Stomach (tissue), 9 donors: ENCODE results near the gene RIN3. TPM values are rescaled to one million over a fixed set of nuclear protein-coding genes. Genes with fewer than 3 reads are reported as not detected.
A peak's percentile ranks its signal among the peaks of the same experiment; 100 is the strongest.

Source experiments
- DNase-seq, 2 donors: peaks; one replicate each; pipeline versions ENCODE4 v3.0.0 to v3.0.0-alpha.2; 2013 to 2019
- H3K27ac ChIP-seq, 5 donors: fragments of 200-600 bp in 4 of 5; sonication (generic) in 4 of 5; one replicate each; pipeline ENCODE4 v1.5.1; 2013 to 2019; ENCODE audit warnings: mild to moderate bottlenecking in 1 of 5, moderate library complexity in 1 of 5
- H3K27me3 ChIP-seq, 3 donors: fragments of 200-600 bp; sonication (generic); one replicate each; pipeline ENCODE4 v1.5.1; 2017 to 2019; ENCODE audit warnings: mixed run types in 1 of 3
- H3K36me3 ChIP-seq, 4 donors: fragments of 200-600 bp; sonication (generic); 1 replicate in 3 of 4; 2 replicates in 1 of 4; pipeline ENCODE4 v1.5.1; 2016 to 2019
- H3K4me1 ChIP-seq, 4 donors: fragments of 200-600 bp; sonication (generic); one replicate each; pipeline ENCODE4 v1.5.1; 2016 to 2019
- H3K4me3 ChIP-seq, 4 donors: fragments of 200-600 bp; sonication (generic) in 3 of 4; one replicate each; pipeline ENCODE4 v1.5.1; 2016 to 2019; ENCODE audit warnings: mild to moderate bottlenecking in 1 of 4
- H3K9me3 ChIP-seq, 4 donors: fragments of 200-600 bp; sonication (generic); one replicate each; pipeline ENCODE4 v1.5.1; 2016 to 2019
- EP300 ChIP-seq: sonication (generic); formaldehyde crosslinking; IDR thresholded peaks from one replicate; pipeline ENCODE4 v1.6.1; 2017; ENCODE audit warnings: antibody characterized with exemption
- POLR2A ChIP-seq, 4 donors: fragments of 450-650 bp; IDR thresholded peaks; one replicate each; pipeline ENCODE4 v1.6.1; 2016; ENCODE audit warnings: antibody characterized with exemption in 4 of 4, control low read depth in 2 of 4, mild to moderate bottlenecking in 1 of 4, moderate library complexity in 1 of 4
- POLR2AphosphoS5 ChIP-seq, 3 donors: sonication (generic); formaldehyde crosslinking; IDR thresholded peaks; one replicate each; pipeline ENCODE4 v1.6.1; 2016; ENCODE audit warnings: antibody characterized with exemption in 3 of 3
- WGBS, 5 donors: extraction: QIAGEN DNeasy Blood & Tissue Kit in 3 of 5; methylation state at CpG; one replicate each; pipeline versions ENCODE4 v1.1.5 to v1.1.7; 2013 to 2018; 5-methylcytosine and 5-hydroxymethylcytosine counted together
- intact Hi-C: fragments of 100-400 bp; cut with DNase I; formaldehyde crosslinking; loops from one replicate; pipeline ENCODE4 v1.15.1; 2023; ENCODE audit warnings: low total_unique reads
- polyA plus RNA-seq, 3 donors: library from polyadenylated mRNA; stranded (reverse); fragments of 200-250 nt; gene quantifications; one replicate each; pipeline ENCODE4 v1.2.3, GENCODE V29; 2013
- total RNA-seq, 5 donors: library from RNA; depleted of rRNA; stranded (reverse); fragments of >200 nt; gene quantifications; one replicate each; pipeline versions ENCODE4 v1.1.0 to v1.2.3, GENCODE V29; 2014 to 2016
- TF ChIP-seq, protein P1 (sequence below), 7 experiments: fragments of 450-650 bp in 4 of 7; fragments of 200-600 bp in 3 of 7; sonication (generic) in 3 of 7; IDR thresholded peaks; one replicate each; pipeline ENCODE4 v1.5.1; 2016 to 2019; ENCODE audit warnings: antibody characterized with exemption in 7 of 7, control low read depth in 2 of 7, mild to moderate bottlenecking in 1 of 7
- donor health status: healthy with polysubstance abuse.
- donor health status: Bipolar disorder and iron deficiency.
- donor health status: healthy.

The RIN3 gene
- total and polyA plus RNA-seq, 8 donors, result 5.0 to 47.8 (median 8.0) TPM

DNA sequence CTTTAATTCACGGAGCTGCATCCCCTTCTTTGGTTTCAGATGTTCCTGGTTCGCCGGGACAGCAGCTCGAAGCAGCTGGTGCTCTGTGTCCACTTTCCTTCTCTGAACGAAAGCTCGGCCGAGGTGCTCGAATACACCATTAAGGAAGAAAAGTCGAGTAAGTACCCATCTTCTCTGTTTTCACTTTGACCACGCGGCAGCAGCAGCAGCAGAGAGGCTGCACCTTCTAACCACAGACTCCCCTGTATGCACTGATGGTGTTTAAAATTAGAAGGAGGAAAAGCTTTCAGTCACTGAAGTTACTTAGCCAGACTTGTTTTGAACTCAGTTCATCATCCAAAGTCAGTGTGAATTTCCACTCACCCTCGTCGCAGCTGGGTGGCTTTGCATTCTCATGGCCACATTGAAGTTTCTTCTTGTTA is 63.8 kb downstream of the RIN3 start:
- H3K27ac ChIP-seq, result peak overlapping the region in 2 of 5 donors; percentile 12 to 36
- no peaks in the 10 kb centered on the region for H3K9me3 ChIP-seq
- H3K4me1 ChIP-seq, result no peaks in the 10 kb centered on the region
- no peak for DNase-seq
- 80 to 88% (median 80%) methylated on average over 13 of the region's 13 CpGs for WGBS, 5 donors
- no peaks in the 10 kb centered on the region for H3K27me3 ChIP-seq
- TF ChIP-seq EP300, result no peak
- TF ChIP-seq, protein P1, sequence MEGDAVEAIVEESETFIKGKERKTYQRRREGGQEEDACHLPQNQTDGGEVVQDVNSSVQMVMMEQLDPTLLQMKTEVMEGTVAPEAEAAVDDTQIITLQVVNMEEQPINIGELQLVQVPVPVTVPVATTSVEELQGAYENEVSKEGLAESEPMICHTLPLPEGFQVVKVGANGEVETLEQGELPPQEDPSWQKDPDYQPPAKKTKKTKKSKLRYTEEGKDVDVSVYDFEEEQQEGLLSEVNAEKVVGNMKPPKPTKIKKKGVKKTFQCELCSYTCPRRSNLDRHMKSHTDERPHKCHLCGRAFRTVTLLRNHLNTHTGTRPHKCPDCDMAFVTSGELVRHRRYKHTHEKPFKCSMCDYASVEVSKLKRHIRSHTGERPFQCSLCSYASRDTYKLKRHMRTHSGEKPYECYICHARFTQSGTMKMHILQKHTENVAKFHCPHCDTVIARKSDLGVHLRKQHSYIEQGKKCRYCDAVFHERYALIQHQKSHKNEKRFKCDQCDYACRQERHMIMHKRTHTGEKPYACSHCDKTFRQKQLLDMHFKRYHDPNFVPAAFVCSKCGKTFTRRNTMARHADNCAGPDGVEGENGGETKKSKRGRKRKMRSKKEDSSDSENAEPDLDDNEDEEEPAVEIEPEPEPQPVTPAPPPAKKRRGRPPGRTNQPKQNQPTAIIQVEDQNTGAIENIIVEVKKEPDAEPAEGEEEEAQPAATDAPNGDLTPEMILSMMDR (IDR thresholded peaks at IDR 0.05), result no peak
- TF ChIP-seq POLR2AphosphoS5 (IDR thresholded peaks at IDR 0.05), result no peak
- TF ChIP-seq POLR2A (IDR thresholded peaks at IDR 0.05), result no peak
- intact Hi-C loops, result no loop called here
- H3K4me3 ChIP-seq, result no peak overlapping the region
- peaks cover 0 to 37% (median 23%) of the 10 kb centered on the region in 4 donors for H3K36me3 ChIP-seq

DNA sequence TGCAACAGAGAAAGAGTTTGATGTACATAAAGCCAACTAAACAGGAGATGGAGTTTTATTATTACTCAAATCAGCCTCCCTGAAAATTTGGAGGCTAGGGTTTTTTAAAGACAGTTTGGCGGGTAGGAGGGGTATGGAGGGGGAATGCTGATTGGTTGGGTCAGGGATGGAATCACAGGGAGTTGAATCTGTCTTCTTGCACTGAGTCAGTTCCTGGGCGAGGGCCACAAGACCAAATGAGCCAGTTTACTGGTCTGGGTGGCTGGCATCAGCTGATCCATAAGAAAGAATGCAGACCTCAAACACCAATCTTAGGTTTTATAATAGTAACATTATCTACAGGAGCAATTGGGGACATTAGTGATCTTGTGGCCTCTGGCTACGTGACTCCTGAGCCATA is 64.9 kb downstream of the RIN3 start:
- Histone ChIP-seq H3K4me3 (no peak overlapping the region), H3K36me3 (peaks cover 0 to 45% (median 23%) of the 10 kb centered on the region in 4 donors), H3K27ac (no peak overlapping the region), H3K4me1 (no peaks in the 10 kb centered on the region), H3K27me3 (no peaks in the 10 kb centered on the region), H3K9me3 (no peaks in the 10 kb centered on the region)
- 85 to 95% (median 93%) methylated on average over 3 of the region's 3 CpGs for WGBS, 5 donors
- intact Hi-C loops, result no loop called here
- DNase-seq, result no peak
- no peak for TF ChIP-seq POLR2A (IDR thresholded peaks at IDR 0.05)
- no peak for TF ChIP-seq POLR2AphosphoS5 (IDR thresholded peaks at IDR 0.05)
- TF ChIP-seq, protein P1 (IDR thresholded peaks at IDR 0.05), result no peak
- no peak for TF ChIP-seq EP300

DNA sequence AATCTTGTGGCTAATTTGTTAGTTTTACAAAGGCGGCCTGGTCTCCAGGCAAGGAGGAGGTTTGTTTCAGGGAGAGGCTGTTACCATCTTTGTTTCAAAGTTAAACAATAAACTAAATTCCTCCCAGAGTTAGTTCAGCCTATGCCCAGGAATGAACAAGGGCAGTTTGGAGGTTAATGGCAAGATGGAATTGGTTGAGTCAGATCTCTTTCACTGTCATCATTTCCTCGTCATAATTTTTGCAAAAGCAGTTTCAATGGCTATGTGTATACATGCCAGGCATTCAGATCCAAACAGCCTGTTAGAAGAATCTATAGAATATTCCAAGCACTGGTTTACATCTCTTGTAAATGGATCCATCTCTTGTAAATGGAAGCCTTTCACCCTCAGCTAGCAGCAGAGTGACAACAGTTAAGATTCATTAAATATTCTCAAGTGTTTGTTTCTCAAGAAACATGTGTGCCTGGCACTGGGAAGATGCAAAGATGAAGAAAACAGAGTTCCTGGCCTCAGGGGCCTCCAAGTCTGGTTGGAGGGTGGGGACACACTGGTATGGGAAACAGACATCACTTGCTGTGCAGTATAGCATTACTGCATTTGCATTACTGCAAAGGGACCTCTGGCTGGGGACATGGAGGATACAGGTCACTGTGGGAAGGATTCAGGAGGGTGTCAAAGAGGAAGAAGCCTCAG is 65.8 kb downstream of the RIN3 start:
- 84 to 92% (median 88%) methylated on average over 2 of the region's 2 CpGs for WGBS, 5 donors

DNA sequence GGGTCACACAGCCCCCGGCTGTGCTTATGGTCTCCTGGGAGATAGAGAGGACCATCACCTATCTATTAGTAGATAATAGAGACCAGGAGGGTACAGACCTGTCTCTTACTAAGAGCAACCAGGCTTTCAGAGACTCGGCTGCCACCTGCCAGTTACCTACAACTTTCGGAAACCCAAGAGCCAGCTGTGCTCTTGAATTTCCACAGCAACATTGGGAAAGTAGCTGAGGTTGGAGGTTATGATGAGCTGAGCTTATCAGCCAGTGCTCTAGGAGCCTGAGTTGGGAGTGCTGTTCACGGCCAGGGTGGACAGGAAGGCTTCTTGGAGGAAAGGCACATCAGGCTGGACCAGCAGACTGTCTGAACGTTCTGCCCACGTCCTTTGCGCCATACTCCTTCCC is 67.6 kb downstream of the RIN3 start:
- WGBS, 5 donors, result 73 to 93% (median 88%) methylated on average over 5 to 7 of the region's 7 CpGs
- peaks cover 0 to 45% (median 26%) of the 10 kb centered on the region in 4 donors for H3K36me3 ChIP-seq
- no peak overlapping the region for H3K27ac ChIP-seq
- H3K4me3 ChIP-seq, result no peak overlapping the region
- intact Hi-C loops, result no loop called here
- H3K4me1 ChIP-seq, result peaks cover 0 to 20% (median 10%) of the 10 kb centered on the region in 4 donors
- H3K27me3 ChIP-seq, result no peaks in the 10 kb centered on the region
- TF ChIP-seq POLR2AphosphoS5 (IDR thresholded peaks at IDR 0.05), result no peak
- TF ChIP-seq EP300, result no peak
- TF ChIP-seq POLR2A (IDR thresholded peaks at IDR 0.05), result no peak
- no peak for DNase-seq
- no peaks in the 10 kb centered on the region for H3K9me3 ChIP-seq

More for the DNA sequence above, 65.8 kb downstream of the RIN3 start:
- TF ChIP-seq, protein P1 (IDR thresholded peaks at IDR 0.05), result no peak
- TF ChIP-seq POLR2A (IDR thresholded peaks at IDR 0.05) (no peak), POLR2AphosphoS5 (IDR thresholded peaks at IDR 0.05) (no peak), EP300 (no peak)
- no peaks in the 10 kb centered on the region for H3K9me3 ChIP-seq
- peaks cover 0 to 45% (median 26%) of the 10 kb centered on the region in 4 donors for H3K36me3 ChIP-seq
- intact Hi-C loops, result no loop called here
- no peak overlapping the region for H3K4me3 ChIP-seq
- H3K27ac ChIP-seq, result no peak overlapping the region
- no peaks in the 10 kb centered on the region for H3K27me3 ChIP-seq
- no peak for DNase-seq
- peaks cover 0 to 3% (median 0%) of the 10 kb centered on the region in 4 donors for H3K4me1 ChIP-seq
